CD4-positive, alpha-beta T cell (primary cell): Measurements from ENCODE around the gene IGSF23. TPM values are rescaled to one million over a fixed set of nuclear protein-coding genes. Genes with fewer than 3 reads are reported as not detected.

ENCODE experiments used
- ATAC-seq: fragments of 200-7000 bp; cut with Tn5 transposase; one replicate; pipeline ENCODE4 v1.10.0; 2022; ENCODE audit warnings: mild to moderate bottlenecking; ENCODE audit not compliant: poor library complexity
- CTCF ChIA-PET: fragments of 350-600 bp; sonication (Branson Sonifier 250); formaldehyde crosslinking; loops from one replicate; lab custom pipeline; 2021; ENCODE audit warnings: antibody characterized with exemption, inconsistent platforms; lab: Charles Lee
- POLR2A ChIA-PET: fragments of 350-600 bp; sonication (Branson Sonifier 250); formaldehyde crosslinking; loops from one replicate; lab custom pipeline; 2021; ENCODE audit warnings: antibody characterized with exemption, inconsistent platforms; lab: Charles Lee
- DNase-seq, 14 experiments: peaks; one replicate each; pipeline ENCODE4 v3.0.0-alpha.2; 2013 to 2020; ENCODE audit warnings: mixed read lengths in 2 of 14
- H3K27ac ChIP-seq, 2 donors: one replicate each; pipeline versions ENCODE4 v1.5.1 to v1.7.0; 2013; ENCODE audit warnings: low read length in 2 of 2, low read depth in 1 of 2, mild to moderate bottlenecking in 1 of 2
- H3K27me3 ChIP-seq, 2 experiments: 1 replicate in 1 of 2; 2 replicates in 1 of 2; pipeline versions ENCODE4 v1.6.1 to v1.7.0; 2013; ENCODE audit warnings: low read length in 2 of 2, control low read depth in 1 of 2, mild to moderate bottlenecking in 1 of 2, moderate library complexity in 1 of 2; ENCODE audit not compliant: insufficient read depth in 2 of 2, control insufficient read depth in 1 of 2
- H3K36me3 ChIP-seq: one replicate; pipeline ENCODE4 v1.6.1; 2013; ENCODE audit warnings: low read length, control low read depth; ENCODE audit not compliant: insufficient read depth
- H3K4me1 ChIP-seq: one replicate; pipeline ENCODE4 v1.6.1; 2013; ENCODE audit warnings: low read length, control low read depth; ENCODE audit not compliant: insufficient read depth
- H3K4me3 ChIP-seq: one replicate; pipeline ENCODE4 v1.5.1; 2013; ENCODE audit warnings: mild to moderate bottlenecking, low read length, moderate library complexity
- H3K9me3 ChIP-seq, 2 experiments: 1 replicate in 1 of 2; 2 replicates in 1 of 2; pipeline versions ENCODE4 v1.6.1 to v1.7.0; 2013; ENCODE audit warnings: low read length in 2 of 2, mild to moderate bottlenecking in 2 of 2, control low read depth in 1 of 2, moderate library complexity in 1 of 2; ENCODE audit not compliant: control insufficient read depth in 1 of 2, insufficient read depth in 1 of 2
- H3K27ac Mint-ChIP-seq: one replicate; pipeline ENCODE4 v1.8.0; 2020; ENCODE audit warnings: mixed read lengths
- H3K27me3 Mint-ChIP-seq: one replicate; pipeline ENCODE4 v1.8.0; 2021; ENCODE audit warnings: mixed read lengths
- H3K36me3 Mint-ChIP-seq: one replicate; pipeline ENCODE4 v1.8.0; 2021; ENCODE audit warnings: low read depth, mixed read lengths
- H3K4me1 Mint-ChIP-seq: one replicate; pipeline ENCODE4 v1.8.0; 2021; ENCODE audit warnings: low read depth, mixed read lengths
- H3K4me3 Mint-ChIP-seq: one replicate; pipeline ENCODE4 v1.8.0; 2020; ENCODE audit warnings: mild to moderate bottlenecking, mixed read lengths
- H3K9me3 Mint-ChIP-seq: one replicate; pipeline ENCODE4 v1.8.0; 2020; ENCODE audit warnings: mixed read lengths
- intact Hi-C, 2 experiments: fragments of 100-400 bp; cut with DNase I in 1 of 2; cut with micrococcal nuclease in 1 of 2; formaldehyde crosslinking; loops; one replicate each; pipeline versions ENCODE4 v1.15.1 to v1.9.0; 2023 to 2025; cut with DNase I, micrococcal nuclease
- total RNA-seq, 174 experiments: library from RNA in 2 of 174; stranded (reverse) in 2 of 174; gene quantifications; one replicate each; pipeline ENCODE4 v1.2.3 and lab custom pipeline; 2021 to 2026
- TF ChIP-seq, protein P1 (sequence below): fragments of 200-600 bp; IDR thresholded peaks from one replicate; pipeline ENCODE4 v1.8.0; 2022; ENCODE audit warnings: antibody characterized with exemption, mild to moderate bottlenecking

Gene IGSF23
- total RNA-seq, 2 experiments from 2014 or later, result not detected

DNA sequence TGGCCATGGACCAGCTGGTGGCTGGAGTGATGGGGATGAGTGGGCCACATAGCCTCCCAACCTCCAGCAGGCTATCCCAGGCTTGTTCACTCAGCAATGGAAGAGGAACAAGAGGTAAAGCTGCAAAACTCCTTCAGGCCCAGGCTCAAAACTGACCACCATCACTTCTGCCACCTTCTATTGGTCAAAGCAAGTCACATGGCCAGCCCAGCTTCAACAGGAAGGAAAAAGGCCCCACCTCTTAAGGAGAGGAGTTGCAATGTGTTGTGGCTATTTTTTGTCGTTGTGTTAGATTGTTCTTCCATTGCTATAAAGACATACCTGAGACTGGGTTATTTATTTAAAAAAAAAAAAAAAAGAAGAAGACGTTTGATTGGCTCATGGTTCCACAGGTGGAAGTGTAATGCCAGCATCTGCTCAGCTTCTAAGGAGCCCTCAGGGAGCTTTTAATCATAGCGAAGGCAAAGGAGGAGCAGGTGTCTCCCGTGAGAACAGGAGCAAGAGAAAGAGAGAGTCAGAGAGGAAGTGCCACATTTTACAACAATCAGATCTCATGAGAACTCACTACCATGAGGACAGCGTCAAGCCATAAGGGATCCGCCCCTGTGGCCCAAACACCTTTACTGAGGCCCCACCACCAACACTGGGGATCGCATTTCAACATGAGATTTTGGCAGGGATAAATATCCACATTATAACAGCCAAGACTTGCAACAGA, 5.4 kb downstream of the IGSF23 start:
- Mint-ChIP-seq H3K36me3 (no peaks in the 10 kb centered on the region), H3K27ac (no peak overlapping the region), H3K4me1 (no peaks in the 10 kb centered on the region), H3K27me3 (no peaks in the 10 kb centered on the region), H3K9me3 (no peaks in the 10 kb centered on the region), H3K4me3 (no peak overlapping the region)
- Histone ChIP-seq H3K27me3 (peaks cover 0 to 2% of the 10 kb centered on the region in 2 experiments), H3K4me3 (no peak overlapping the region), H3K36me3 (no peaks in the 10 kb centered on the region), H3K4me1 (no peaks in the 10 kb centered on the region), H3K9me3 (peaks cover 0 to 18% of the 10 kb centered on the region in 2 experiments), H3K27ac (no peak overlapping the region)
- intact Hi-C loops, result no loop called here
- ChIA-PET POLR2A (no interaction called here), CTCF (no interaction called here)
- ATAC-seq, result no peak
- no peak for DNase-seq
- TF ChIP-seq, protein P1, sequence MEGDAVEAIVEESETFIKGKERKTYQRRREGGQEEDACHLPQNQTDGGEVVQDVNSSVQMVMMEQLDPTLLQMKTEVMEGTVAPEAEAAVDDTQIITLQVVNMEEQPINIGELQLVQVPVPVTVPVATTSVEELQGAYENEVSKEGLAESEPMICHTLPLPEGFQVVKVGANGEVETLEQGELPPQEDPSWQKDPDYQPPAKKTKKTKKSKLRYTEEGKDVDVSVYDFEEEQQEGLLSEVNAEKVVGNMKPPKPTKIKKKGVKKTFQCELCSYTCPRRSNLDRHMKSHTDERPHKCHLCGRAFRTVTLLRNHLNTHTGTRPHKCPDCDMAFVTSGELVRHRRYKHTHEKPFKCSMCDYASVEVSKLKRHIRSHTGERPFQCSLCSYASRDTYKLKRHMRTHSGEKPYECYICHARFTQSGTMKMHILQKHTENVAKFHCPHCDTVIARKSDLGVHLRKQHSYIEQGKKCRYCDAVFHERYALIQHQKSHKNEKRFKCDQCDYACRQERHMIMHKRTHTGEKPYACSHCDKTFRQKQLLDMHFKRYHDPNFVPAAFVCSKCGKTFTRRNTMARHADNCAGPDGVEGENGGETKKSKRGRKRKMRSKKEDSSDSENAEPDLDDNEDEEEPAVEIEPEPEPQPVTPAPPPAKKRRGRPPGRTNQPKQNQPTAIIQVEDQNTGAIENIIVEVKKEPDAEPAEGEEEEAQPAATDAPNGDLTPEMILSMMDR, result no peak

DNA sequence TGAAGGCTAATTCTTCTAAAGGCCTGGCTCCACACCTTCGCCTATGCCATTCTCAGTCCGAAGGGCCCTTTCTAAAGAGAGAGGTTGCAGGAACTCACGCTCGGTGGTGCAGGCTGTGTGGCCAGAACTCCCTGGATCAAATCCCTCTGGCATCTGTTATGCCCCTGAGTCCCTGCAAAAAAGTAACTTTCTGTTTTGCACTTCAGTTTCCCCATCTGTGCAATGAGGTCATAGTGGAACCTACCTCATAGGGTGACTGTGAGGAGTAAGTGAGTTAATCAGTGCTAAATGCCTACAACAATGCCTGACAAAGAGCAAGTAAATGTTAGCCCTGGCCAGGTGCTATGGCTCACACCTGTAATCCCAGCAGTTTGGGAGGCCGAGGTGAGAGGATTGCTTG, 7.3 kb downstream of the IGSF23 start:
- Histone ChIP-seq H3K4me1 (no peaks in the 10 kb centered on the region), H3K36me3 (no peaks in the 10 kb centered on the region), H3K27me3 (peaks cover 0 to 2% of the 10 kb centered on the region in 2 experiments), H3K9me3 (peaks cover 0 to 10% of the 10 kb centered on the region in 2 experiments), H3K27ac (no peak overlapping the region), H3K4me3 (no peak overlapping the region)
- Mint-ChIP-seq H3K27ac (no peak overlapping the region), H3K27me3 (no peaks in the 10 kb centered on the region), H3K4me1 (no peaks in the 10 kb centered on the region), H3K4me3 (no peak overlapping the region), H3K9me3 (no peaks in the 10 kb centered on the region), H3K36me3 (no peaks in the 10 kb centered on the region)
- CTCF ChIA-PET, result no interaction called here
- POLR2A ChIA-PET, result no interaction called here
- intact Hi-C loops, result no loop called here
- no peak for DNase-seq
- no peak for ATAC-seq
- TF ChIP-seq, protein P1, result no peak

DNA sequence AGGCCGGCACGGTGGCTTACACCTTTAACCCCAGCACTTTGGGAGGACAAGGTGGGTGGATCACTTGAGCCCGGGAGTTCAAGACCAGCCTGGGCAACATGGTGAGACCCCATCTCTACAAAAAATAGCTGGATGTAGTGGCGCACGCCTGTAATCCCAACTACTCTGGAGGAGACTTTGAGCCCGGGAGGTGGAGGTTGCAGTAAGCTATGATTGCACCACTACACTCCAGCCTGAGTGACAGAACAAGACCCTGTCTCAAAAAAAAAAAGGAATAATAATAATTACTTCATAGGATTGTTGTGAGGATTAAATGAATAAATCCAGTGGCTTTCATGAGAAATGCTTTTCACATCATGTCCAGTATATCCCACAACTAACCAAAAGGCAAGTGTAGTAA, 8.0 kb downstream of the IGSF23 start:
- no peak for DNase-seq
- CTCF ChIA-PET, result no interaction called here
- Histone ChIP-seq H3K4me3 (no peak overlapping the region), H3K36me3 (no peaks in the 10 kb centered on the region), H3K27ac (no peak overlapping the region), H3K4me1 (no peaks in the 10 kb centered on the region), H3K27me3 (peaks cover 3 to 5% of the 10 kb centered on the region in 2 experiments), H3K9me3 (peaks cover 0 to 17% of the 10 kb centered on the region in 2 experiments)
- Mint-ChIP-seq H3K9me3 (no peaks in the 10 kb centered on the region), H3K4me1 (no peaks in the 10 kb centered on the region), H3K36me3 (no peaks in the 10 kb centered on the region), H3K27ac (no peak overlapping the region), H3K27me3 (peaks cover 7% of the 10 kb centered on the region), H3K4me3 (no peak overlapping the region)
- intact Hi-C loops, result no loop called here
- no peak for ATAC-seq
- TF ChIP-seq, protein P1, result no peak
- POLR2A ChIA-PET, result no interaction called here
